HG02588 (cell line): ENCODE results near the gene DMPK.
"Not testable (repeated sequence)": the region's sequence is repeated elsewhere in the genome, so short reads cannot be mapped to it uniquely, and the experiment has no call there.

Experiments
- ATAC-seq: cut with Tn5 transposase; IDR thresholded peaks from one replicate; pipeline ENCODE4 v1.9.1; 2021; ENCODE audit warnings: mild to moderate bottlenecking, moderate library complexity; ENCODE audit not compliant: unreplicated experiment

DMPK gene

DNA sequence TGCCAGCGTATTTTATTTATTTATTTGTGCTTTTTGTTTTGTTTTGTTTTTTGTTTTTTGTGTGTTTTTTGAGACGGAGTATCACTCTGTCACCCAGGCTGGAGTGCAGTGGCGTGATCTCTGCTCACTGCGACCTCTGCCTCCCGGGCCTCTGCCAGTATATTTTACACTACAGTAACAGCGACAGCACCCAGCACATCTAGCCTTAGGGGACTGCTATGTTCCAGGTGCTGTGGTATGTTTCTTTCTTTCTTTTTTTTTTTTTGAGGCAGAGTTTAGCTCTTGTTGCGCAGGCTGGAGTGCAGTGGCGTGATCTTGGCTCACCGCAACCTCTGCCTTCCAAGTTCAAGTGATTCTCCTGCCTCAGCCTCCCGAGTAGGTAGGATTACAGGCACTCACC is 30.8 kb downstream of the DMPK start:
- not testable (repeated sequence) for ATAC-seq

- ATAC-seq, result no peak
Observed at GRCh38 chr19:45747513-45747912, 34.8 kb downstream of the DMPK start.

GRCh38 chr19:45746866-45747265 is 35.4 kb downstream of the DMPK start:
- ATAC-seq, result no peak

DNA sequence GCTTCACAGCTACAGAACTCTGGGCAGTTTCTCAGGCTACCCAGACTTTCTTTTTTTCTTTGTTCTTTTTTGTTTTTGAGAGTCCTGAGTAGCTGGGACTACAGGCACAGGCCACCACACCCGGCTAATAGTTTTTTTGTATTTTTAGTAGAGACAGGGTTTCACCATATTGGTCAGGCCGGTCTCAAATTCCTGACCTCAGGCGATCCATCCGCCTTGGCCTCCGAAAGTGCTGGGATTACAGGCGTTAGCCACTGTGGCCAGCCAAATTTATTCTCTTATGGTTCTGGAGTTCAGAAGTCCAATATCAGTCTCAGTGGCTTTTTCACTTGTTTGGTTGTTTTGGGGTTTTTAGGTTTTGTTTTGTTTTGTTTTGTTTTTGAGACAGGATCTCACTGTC is 36.7 kb downstream of the DMPK start:
- ATAC-seq, result no peak

- ATAC-seq, result no peak
Observed at GRCh38 chr19:45742969-45743368, 39.3 kb downstream of the DMPK start.

- ATAC-seq, result no peak
Observed at GRCh38 chr19:45739498-45740439, 42.5 kb downstream of the DMPK start.

DNA sequence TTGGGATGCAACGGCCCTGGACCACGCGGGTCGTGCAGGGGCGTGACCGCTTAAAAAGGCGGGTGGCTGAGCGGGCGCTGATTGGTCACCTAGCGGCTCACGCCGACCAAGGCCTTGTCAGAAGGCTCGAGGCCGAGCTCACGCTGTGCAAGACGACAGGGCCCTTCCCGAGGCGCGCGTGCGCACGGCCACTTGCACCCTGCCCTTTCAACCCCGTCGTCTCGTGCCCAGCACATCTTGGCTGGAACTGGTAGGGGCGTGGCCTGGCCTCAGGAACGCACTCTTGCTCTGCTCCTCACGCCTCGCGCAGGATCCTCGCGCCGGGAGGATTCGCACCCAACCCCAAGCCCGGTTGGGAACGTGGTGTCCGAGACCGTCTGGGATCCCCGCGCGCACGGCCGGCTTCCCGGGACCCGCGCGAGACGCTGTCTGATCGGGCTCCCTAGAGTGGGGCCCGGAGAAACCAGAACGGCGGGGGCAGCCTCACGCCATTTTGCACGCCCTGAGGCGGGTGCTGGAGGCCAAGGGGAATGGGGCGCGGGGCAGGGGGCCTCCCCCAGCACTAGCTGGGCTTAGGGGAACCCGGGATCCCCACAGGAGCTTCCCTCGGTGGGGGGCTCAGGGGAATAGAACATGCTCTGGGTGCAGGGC is 49.0 kb downstream of the DMPK start, which contains the start of gene MEIOSIN:
TSS of gene MEIOSIN (plus strand) at position 280 of the 651 bp plus-strand sequence. CDS start 1,938 bp downstream, outside the sequence.
- ATAC-seq, result no peak

GRCh38 chr19:45730368-45731288 is 51.7 kb downstream of the DMPK start, which contains the start of gene FBXO46:
TSS of gene FBXO46 (minus strand) at chr19:45730896. CDS start at chr19:45713495, 17,401 bp downstream.
- ATAC-seq, result peak; percentile 89

DNA sequence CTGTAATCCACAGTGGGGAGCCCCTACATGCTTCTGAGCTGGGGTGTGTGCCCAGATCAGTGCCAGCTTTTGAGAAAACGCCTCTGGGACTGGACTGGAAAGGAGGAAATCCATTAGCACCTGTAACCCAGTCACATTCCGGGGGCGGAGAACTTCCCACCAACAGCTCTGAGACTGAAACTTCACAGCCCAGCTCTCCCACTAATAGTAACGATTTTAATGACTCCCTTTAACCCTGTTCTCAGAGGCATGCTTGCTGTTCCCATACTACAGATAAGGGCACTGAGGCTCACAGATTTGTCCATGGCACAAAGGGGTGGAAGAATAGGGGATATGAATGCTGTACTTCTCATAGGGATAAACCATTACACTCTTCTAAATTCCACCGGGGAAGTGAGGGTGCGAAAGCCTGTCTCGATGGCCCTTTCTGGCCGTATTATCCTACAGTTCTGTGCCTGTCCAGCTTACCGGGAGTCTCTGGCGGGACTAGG is 52.4 kb downstream of the DMPK start:
- no peak for ATAC-seq

DNA sequence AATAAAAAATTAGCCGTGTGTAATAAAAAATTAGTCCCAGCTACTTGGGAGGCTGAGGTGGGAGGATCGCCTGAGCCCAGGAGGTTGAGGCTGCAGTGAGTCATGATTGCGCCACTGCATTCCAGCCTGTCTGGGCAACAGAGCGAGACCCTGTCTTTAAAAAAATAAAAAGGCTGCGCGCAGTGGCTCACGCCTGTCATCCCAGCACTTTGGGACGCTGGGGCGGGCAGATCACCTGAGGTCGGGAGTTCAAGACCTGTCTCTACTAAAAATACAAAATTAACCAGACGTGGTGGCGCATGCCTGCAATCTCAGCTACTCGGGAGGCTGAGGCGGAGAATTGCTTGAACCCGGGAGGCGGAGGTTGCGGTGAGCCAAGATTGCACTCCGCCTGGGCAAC is 53.6 kb downstream of the DMPK start:
- ATAC-seq, result not testable (repeated sequence)

DNA sequence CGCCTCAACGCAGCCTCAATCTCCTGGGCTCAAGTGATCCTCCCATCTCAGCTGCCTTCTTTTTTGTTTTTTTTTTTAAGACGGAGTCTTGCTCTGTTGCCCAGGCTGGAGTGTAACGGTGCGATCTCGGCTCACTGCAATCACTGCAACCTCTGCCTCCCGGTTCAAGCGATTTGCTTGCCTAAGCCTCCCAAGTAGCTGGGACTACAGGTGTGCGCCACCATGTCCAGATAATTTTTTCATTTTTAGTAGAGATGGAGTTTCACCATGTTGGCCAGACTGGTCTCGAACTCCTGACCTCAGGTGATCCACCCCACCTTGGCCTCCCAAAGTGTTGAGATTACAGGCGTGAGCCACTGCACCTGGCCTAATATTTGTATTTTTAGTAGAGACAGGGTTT is 62.2 kb downstream of the DMPK start:
- not testable (repeated sequence) for ATAC-seq
